HepG2 (cell line): ENCODE data around the gene CAPN7. TPM values are rescaled to one million over a fixed set of nuclear protein-coding genes. Genes with fewer than 3 reads are reported as not detected.

Experiments
- ARHGAP35 ChIP-seq: sonication (generic); formaldehyde crosslinking; IDR thresholded peaks from 2 replicates; pipeline ENCODE4 v1.9.0; 2022; ENCODE audit warnings: mild to moderate bottlenecking, inconsistent platforms, moderate library complexity, missing genetic modification reagents, borderline replicate concordance
- KLF16 ChIP-seq, 2 experiments: sonication (generic) in 1 of 2; formaldehyde crosslinking in 1 of 2; IDR thresholded peaks; 2 replicates each; pipeline versions ENCODE4 v1.6.1 to v1.8.0; 2016 to 2023; ENCODE audit warnings: missing genetic modification reagents in 2 of 2, missing compliant biosample characterization in 1 of 2
- KLF6 ChIP-seq: IDR thresholded peaks from 2 replicates; pipeline ENCODE4 v1.8.0; 2016; ENCODE audit warnings: missing biosample characterization, missing genetic modification reagents
- MTF1 ChIP-seq: sonication (generic); formaldehyde crosslinking; IDR thresholded peaks from 2 replicates; pipeline ENCODE4 v1.5.0; 2020; ENCODE audit warnings: missing genetic modification reagents
- MXD4 ChIP-seq: IDR thresholded peaks from 2 replicates; pipeline ENCODE4 v1.6.1; 2016; ENCODE audit warnings: mild to moderate bottlenecking, missing biosample characterization, missing genetic modification reagents
- NCOR1 ChIP-seq: fragments of 200-600 bp; sonication (generic); IDR thresholded peaks from 2 replicates; pipeline ENCODE4 v1.7.0; 2017; ENCODE audit warnings: antibody characterized with exemption, low read length, borderline replicate concordance
- NONO ChIP-seq, 2 experiments: fragments of 450-650 bp in 1 of 2; sonication (generic) in 1 of 2; formaldehyde crosslinking in 1 of 2; IDR thresholded peaks in 1 of 2; conservative IDR thresholded peaks in 1 of 2; 2 replicates each; pipeline versions ENCODE4 v1.6.1 to v1.8.0; 2017 to 2022; ENCODE audit warnings: mild to moderate bottlenecking in 1 of 2, missing genetic modification reagents in 1 of 2, moderate library complexity in 1 of 2
- ZEB1 ChIP-seq: IDR thresholded peaks from 2 replicates; pipeline ENCODE4 v1.6.1; 2012; ENCODE audit warnings: mild to moderate bottlenecking, low read depth, inconsistent platforms; ENCODE audit not compliant: insufficient replicate concordance
- ZNF460 ChIP-seq: sonication (generic); formaldehyde crosslinking; IDR thresholded peaks from 2 replicates; pipeline ENCODE4 v1.5.1; 2020; ENCODE audit warnings: missing genetic modification reagents, mild to moderate bottlenecking, borderline replicate concordance
- ZNF652 ChIP-seq: IDR thresholded peaks from 2 replicates; pipeline ENCODE4 v1.6.1; 2016; ENCODE audit warnings: low read depth, borderline replicate concordance
- polyA plus RNA-seq, 8 experiments: library from polyadenylated mRNA; depleted of rRNA in 3 of 8; stranded (reverse) in 7 of 8; unstranded in 1 of 8; fragments of >200 nt; fragmentation: Illumina TruSeq in 4 of 8; extraction: Trizol in 4 of 8; gene quantifications; 2 replicates each; pipeline versions ENCODE4 v1.2.1 to v1.2.3, GENCODE V29; 2011 to 2016; ENCODE audit warnings: low read depth in 4 of 8, missing spikeins in 1 of 8, mixed read lengths in 1 of 8; ENCODE audit not compliant: insufficient read depth in 1 of 8
- total RNA-seq, 5 experiments: library from RNA; depleted of rRNA; stranded (reverse); fragments of >200 nt; fragmentation: Illumina TruSeq; extraction: Trizol; gene quantifications; 2 replicates each; pipeline ENCODE4 v1.2.3, GENCODE V29; 2016; ENCODE audit warnings: low read depth in 1 of 5
- TF ChIP-seq, protein P1 (sequence below), 2 experiments: sonication (generic) in 1 of 2; formaldehyde crosslinking in 1 of 2; IDR thresholded peaks; 2 replicates each; pipeline versions ENCODE4 v1.6.1 to v1.9.0; 2014 to 2022; ENCODE audit warnings: antibody characterized with exemption in 1 of 2, borderline replicate concordance in 1 of 2, inconsistent platforms in 1 of 2, low read depth in 1 of 2, missing genetic modification reagents in 1 of 2
- TF ChIP-seq, protein P2 (sequence below): sonication (generic); formaldehyde crosslinking; IDR thresholded peaks from 2 replicates; pipeline ENCODE4 v1.5.0; 2020; ENCODE audit warnings: mild to moderate bottlenecking, missing genetic modification reagents
- TF ChIP-seq, protein P3 (sequence below): sonication (generic); formaldehyde crosslinking; IDR thresholded peaks from 2 replicates; pipeline ENCODE4 v1.4.0; 2020; ENCODE audit warnings: missing genetic modification reagents
- TF ChIP-seq, protein P4 (sequence below): sonication (generic); formaldehyde crosslinking; IDR thresholded peaks from 2 replicates; pipeline ENCODE4 v1.4.0; 2020; ENCODE audit warnings: mild to moderate bottlenecking, low read depth, missing genetic modification reagents
- TF ChIP-seq, protein P5 (sequence below): sonication (generic); formaldehyde crosslinking; IDR thresholded peaks from 2 replicates; pipeline ENCODE4 v1.4.0; 2020; ENCODE audit warnings: mild to moderate bottlenecking, missing genetic modification reagents

The CAPN7 gene
- total and polyA plus RNA-seq, 2 of the 13 experiments (the other 11 are each of a cell fraction or from before 2014, with no cell fraction given) = 16.7 to 36.8 TPM

DNA sequence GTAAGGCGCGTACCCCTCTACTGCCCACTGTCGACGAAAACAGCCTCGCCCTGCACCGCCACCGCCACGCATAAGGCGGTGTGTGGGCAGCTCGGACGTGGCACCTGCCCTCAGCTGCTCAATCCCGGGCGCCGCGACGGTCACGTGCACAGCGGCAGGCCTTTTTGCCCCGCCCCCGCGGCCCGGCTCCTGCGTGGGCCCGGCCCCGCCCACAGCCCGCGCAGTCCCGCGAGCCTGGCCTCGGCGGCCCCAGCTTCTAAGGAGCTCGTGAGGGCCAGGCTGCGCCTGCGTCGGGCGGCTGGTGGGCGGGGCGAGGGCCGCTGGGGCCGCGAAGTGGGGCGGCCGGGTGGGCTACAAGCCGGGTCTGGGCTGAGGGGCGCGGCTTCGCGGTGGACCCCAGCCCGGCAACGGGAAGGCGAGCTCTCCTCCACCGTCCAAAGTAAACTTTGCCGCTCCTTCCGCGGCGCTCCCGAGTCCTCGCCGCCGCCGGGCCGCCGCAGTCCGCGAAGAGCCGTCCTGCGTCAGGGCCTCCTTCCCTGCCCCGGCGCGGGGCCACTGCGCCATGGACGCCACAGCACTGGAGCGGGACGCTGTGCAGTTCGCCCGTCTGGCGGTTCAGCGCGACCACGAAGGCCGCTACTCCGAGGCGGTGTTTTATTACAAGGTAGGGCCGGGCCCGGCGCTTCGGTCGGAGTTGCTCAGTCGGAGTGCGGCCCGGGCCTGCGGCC lies at the start of gene CAPN7 (continued):
- TF ChIP-seq, protein P1, sequence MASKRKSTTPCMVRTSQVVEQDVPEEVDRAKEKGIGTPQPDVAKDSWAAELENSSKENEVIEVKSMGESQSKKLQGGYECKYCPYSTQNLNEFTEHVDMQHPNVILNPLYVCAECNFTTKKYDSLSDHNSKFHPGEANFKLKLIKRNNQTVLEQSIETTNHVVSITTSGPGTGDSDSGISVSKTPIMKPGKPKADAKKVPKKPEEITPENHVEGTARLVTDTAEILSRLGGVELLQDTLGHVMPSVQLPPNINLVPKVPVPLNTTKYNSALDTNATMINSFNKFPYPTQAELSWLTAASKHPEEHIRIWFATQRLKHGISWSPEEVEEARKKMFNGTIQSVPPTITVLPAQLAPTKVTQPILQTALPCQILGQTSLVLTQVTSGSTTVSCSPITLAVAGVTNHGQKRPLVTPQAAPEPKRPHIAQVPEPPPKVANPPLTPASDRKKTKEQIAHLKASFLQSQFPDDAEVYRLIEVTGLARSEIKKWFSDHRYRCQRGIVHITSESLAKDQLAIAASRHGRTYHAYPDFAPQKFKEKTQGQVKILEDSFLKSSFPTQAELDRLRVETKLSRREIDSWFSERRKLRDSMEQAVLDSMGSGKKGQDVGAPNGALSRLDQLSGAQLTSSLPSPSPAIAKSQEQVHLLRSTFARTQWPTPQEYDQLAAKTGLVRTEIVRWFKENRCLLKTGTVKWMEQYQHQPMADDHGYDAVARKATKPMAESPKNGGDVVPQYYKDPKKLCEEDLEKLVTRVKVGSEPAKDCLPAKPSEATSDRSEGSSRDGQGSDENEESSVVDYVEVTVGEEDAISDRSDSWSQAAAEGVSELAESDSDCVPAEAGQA (IDR thresholded peaks at IDR 0.05; ENCODE audit: low read depth) = no peak
- TF ChIP-seq, protein P1 (CRISPR knock-in tag; IDR thresholded peaks at IDR 0.05; ENCODE audit: borderline replicate concordance) = no peak; the same call in 1 of the 2 replicates
- peak; percentile 85; the same call in 1 of the 2 replicates for TF ChIP-seq MTF1 (CRISPR knock-in tag)
- TF ChIP-seq, protein P2, sequence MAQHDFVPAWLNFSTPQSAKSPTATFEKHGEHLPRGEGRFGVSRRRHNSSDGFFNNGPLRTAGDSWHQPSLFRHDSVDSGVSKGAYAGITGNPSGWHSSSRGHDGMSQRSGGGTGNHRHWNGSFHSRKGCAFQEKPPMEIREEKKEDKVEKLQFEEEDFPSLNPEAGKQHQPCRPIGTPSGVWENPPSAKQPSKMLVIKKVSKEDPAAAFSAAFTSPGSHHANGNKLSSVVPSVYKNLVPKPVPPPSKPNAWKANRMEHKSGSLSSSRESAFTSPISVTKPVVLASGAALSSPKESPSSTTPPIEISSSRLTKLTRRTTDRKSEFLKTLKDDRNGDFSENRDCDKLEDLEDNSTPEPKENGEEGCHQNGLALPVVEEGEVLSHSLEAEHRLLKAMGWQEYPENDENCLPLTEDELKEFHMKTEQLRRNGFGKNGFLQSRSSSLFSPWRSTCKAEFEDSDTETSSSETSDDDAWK (CRISPR knock-in tag) = no peak
- TF ChIP-seq KLF6 (CRISPR knock-in tag) = no peak; the same call in 1 of the 2 replicates
- TF ChIP-seq NONO (IDR thresholded peaks at IDR 0.05) = no peak
- peak; percentile 88 for TF ChIP-seq NONO (CRISPR knock-in tag; conservative IDR thresholded peaks at IDR 0.05)
- TF ChIP-seq, protein P3, sequence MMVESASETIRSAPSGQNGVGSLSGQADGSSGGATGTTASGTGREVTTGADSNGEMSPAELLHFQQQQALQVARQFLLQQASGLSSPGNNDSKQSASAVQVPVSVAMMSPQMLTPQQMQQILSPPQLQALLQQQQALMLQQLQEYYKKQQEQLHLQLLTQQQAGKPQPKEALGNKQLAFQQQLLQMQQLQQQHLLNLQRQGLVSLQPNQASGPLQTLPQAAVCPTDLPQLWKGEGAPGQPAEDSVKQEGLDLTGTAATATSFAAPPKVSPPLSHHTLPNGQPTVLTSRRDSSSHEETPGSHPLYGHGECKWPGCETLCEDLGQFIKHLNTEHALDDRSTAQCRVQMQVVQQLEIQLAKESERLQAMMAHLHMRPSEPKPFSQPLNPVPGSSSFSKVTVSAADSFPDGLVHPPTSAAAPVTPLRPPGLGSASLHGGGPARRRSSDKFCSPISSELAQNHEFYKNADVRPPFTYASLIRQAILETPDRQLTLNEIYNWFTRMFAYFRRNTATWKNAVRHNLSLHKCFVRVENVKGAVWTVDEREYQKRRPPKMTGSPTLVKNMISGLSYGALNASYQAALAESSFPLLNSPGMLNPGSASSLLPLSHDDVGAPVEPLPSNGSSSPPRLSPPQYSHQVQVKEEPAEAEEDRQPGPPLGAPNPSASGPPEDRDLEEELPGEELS (CRISPR knock-in tag) = peak; percentile 10; the same call in 1 of the 2 replicates
- TF ChIP-seq, protein P4, sequence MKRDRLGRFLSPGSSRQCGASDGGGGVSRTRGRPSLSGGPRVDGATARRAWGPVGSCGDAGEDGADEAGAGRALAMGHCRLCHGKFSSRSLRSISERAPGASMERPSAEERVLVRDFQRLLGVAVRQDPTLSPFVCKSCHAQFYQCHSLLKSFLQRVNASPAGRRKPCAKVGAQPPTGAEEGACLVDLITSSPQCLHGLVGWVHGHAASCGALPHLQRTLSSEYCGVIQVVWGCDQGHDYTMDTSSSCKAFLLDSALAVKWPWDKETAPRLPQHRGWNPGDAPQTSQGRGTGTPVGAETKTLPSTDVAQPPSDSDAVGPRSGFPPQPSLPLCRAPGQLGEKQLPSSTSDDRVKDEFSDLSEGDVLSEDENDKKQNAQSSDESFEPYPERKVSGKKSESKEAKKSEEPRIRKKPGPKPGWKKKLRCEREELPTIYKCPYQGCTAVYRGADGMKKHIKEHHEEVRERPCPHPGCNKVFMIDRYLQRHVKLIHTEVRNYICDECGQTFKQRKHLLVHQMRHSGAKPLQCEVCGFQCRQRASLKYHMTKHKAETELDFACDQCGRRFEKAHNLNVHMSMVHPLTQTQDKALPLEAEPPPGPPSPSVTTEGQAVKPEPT (CRISPR knock-in tag) = peak; percentile 27; the same call in 1 of the 2 replicates
- peak; percentile 10; the same call in 1 of the 2 replicates for TF ChIP-seq NCOR1
- TF ChIP-seq ARHGAP35 = peak; percentile 44
- 0 out of 2 replicates have a peak, but pooled peaks have one; percentile 6 for TF ChIP-seq ZNF652 (CRISPR knock-in tag)
- TF ChIP-seq KLF16 (CRISPR knock-in tag; IDR thresholded peaks at IDR 0.05) = peak in 1 of 2 experiments; percentile 6; a peak in 1 of 4 replicates
- TF ChIP-seq ZEB1 = peak; percentile 36
- TF ChIP-seq, protein P5, sequence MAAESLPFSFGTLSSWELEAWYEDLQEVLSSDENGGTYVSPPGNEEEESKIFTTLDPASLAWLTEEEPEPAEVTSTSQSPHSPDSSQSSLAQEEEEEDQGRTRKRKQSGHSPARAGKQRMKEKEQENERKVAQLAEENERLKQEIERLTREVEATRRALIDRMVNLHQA (CRISPR knock-in tag) = no peak
- TF ChIP-seq MXD4 (CRISPR knock-in tag) = 0 out of 2 replicates have a peak, but pooled peaks have one; percentile 36
- TF ChIP-seq ZNF460 (CRISPR knock-in tag) = no peak
